Mucosa of stomach (tissue), 1 donor: ENCODE data around the gene DKKL1.

Experiments used
- H3K27me3 ChIP-seq: one replicate; pipeline ENCODE4 v1.7.0; 2013; ENCODE audit warnings: mild to moderate bottlenecking, low read length; ENCODE audit not compliant: control insufficient read depth, insufficient read depth
- H3K36me3 ChIP-seq: one replicate; pipeline ENCODE4 v1.7.0; 2013; ENCODE audit warnings: low read length; ENCODE audit not compliant: control insufficient read depth, insufficient read depth
- H3K4me1 ChIP-seq: one replicate; pipeline ENCODE4 v1.7.0; 2013; ENCODE audit warnings: mild to moderate bottlenecking, low read length; ENCODE audit not compliant: control insufficient read depth, insufficient read depth
- H3K4me3 ChIP-seq: one replicate; pipeline ENCODE4 v1.7.0; 2013; ENCODE audit warnings: low read length
- H3K9ac ChIP-seq: one replicate; pipeline ENCODE4 v1.7.0; 2013; ENCODE audit warnings: mild to moderate bottlenecking, low read length, moderate library complexity
- H3K9me3 ChIP-seq: one replicate; pipeline ENCODE4 v1.7.0; 2013; ENCODE audit warnings: mild to moderate bottlenecking, low read length, moderate library complexity; ENCODE audit not compliant: control insufficient read depth
- donor health status: Pancreatic carcinoma.

The DKKL1 gene

DNA sequence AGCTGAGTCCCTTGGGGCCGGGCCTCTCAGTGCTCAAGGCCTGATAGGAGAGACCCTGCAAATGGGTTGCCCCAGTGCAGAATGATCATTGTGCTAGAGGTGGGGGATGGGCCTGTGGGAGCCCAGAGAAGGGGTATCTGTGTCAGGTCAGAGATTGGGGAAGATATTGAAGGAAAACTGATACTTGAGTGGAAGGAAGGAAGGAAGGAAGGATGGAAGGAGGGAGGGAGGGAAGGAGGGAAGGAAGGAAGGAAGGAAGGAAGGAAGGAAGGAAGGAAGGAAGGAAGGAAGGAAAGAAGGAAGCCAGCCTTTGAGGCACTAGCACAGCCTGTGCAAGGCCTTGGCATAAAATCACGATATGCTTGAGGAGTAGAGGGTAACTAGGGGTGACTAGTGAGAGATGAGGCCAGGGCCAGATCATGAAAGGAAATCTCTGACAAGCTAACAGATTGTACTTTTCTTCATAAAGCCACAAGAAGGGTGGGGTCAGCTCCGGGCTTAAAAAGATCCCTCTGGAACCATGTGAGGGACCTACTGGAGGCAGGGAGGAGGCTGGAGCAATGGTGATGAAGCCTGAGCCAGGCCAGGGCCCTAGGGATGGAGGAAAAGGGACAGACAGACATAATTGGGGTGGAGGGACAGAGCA is 48.1 kb downstream of the DKKL1 start:
- H3K9me3 ChIP-seq, result no peaks in the 10 kb centered on the region
- peaks cover 4% of the 10 kb centered on the region for H3K27me3 ChIP-seq
- peaks cover 5% of the 10 kb centered on the region for H3K4me1 ChIP-seq
- no peak overlapping the region for H3K9ac ChIP-seq
- H3K36me3 ChIP-seq, result no peaks in the 10 kb centered on the region
- no peak overlapping the region for H3K4me3 ChIP-seq

DNA sequence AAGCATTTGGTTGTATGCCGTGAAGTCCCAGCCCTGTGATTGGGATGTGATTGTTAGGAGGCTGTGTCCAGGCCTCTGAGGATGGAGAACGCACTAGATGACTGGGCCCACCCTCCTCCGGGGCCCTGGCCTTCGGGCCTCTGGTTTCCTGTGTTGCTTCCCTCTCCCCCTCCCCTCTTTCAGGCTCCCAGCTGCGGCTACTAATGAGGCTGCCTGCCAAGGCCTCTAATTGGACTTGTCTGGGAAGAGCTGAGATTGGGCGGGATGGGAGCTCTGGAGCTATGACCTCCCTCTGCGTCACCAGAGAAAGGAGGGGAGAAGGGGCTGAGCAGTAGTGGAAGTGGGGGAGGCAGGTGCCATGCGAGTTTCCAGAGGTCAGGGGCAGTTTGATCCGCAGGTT is 49.7 kb downstream of the DKKL1 start:
- peaks cover 5% of the 10 kb centered on the region for H3K4me1 ChIP-seq
- peaks cover 14% of the 10 kb centered on the region for H3K27me3 ChIP-seq
- no peak overlapping the region for H3K4me3 ChIP-seq
- no peak overlapping the region for H3K9ac ChIP-seq
- no peaks in the 10 kb centered on the region for H3K36me3 ChIP-seq
- H3K9me3 ChIP-seq, result no peaks in the 10 kb centered on the region

DNA sequence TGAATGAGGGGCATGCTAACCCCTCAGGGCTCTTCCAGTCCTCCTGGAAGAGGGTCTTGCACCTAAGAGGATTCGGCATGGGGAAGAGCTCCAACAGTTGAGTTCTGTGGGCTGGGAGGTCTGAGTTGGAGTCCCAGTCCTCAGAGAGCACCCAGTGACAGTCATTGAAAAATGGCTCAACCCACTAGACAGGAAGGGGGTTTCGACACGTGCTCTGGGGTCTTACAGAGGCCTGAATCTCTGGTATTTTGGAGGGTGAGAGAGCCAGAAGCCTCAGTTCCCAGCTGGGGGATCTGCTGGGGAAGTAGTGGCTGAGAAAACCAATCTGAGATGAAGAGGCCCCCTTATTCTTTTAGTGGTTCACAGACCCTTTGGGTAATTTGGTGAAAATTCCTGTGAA is 50.6 kb downstream of the DKKL1 start:
- H3K27me3 ChIP-seq, result peaks cover 21% of the 10 kb centered on the region
- no peak overlapping the region for H3K4me3 ChIP-seq
- H3K9ac ChIP-seq, result no peak overlapping the region
- no peaks in the 10 kb centered on the region for H3K9me3 ChIP-seq
- no peaks in the 10 kb centered on the region for H3K36me3 ChIP-seq
- H3K4me1 ChIP-seq, result peaks cover 5% of the 10 kb centered on the region

DNA sequence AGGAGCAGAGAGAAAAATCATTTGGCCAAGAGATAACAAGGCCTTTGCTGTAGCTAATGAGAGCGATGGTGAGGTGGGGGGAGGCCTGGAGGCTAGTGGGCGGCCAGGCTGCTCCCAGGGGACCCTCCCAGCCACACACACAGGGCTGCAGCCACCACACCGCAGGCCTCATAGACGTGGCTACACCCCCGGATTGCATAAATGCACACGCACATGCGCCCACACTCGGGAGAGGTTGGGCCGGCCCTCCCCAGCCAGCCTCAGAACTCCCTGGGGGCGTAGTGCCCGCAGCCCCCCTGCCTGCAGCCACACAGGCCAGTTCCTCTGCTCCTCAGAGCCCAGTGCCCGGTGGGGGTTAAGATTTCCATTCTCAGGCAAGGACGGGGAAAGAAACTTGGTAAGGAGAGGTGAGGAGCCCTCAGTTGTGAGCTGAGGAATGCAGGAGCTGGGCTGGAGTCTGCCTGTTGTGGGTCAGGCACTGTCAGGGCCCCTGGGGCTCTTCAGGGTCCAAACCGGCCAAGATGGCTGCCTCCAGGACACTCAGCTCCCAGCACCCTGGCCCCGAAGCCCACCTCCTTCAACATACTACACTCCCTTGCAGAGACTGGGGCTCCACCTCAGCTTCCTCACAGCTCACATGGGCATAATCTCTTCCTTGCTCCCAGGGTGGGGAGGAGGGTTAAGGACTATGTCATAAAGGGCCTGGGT is 51.6 kb downstream of the DKKL1 start:
- H3K4me1 ChIP-seq, result no peaks in the 10 kb centered on the region
- H3K36me3 ChIP-seq, result no peaks in the 10 kb centered on the region
- peaks cover 31% of the 10 kb centered on the region for H3K27me3 ChIP-seq
- H3K9ac ChIP-seq, result no peak overlapping the region
- H3K4me3 ChIP-seq, result no peak overlapping the region
- H3K9me3 ChIP-seq, result no peaks in the 10 kb centered on the region

DNA sequence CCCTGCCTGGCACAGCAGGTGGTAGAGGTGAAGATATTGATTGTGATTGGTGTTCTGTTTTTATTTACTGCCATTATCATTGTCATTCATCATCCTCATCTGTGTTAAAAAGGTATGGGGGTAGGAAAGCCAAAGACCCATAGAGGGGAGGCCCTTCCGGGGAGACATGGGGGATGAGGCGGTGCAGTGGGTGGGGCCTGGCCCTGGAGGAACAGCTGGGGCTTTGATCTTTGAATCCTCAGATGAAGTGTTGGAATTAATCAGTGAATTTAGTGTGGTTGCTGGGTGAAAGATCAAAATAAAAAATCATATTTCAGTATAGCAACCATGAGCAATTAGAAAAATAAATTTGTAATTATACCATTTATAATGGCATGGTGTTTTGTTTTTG is 52.1 kb downstream of the DKKL1 start:
- Histone ChIP-seq H3K27me3 (peaks cover 36% of the 10 kb centered on the region), H3K4me3 (no peak overlapping the region), H3K9me3 (no peaks in the 10 kb centered on the region), H3K4me1 (no peaks in the 10 kb centered on the region), H3K36me3 (no peaks in the 10 kb centered on the region), H3K9ac (no peak overlapping the region)

DNA sequence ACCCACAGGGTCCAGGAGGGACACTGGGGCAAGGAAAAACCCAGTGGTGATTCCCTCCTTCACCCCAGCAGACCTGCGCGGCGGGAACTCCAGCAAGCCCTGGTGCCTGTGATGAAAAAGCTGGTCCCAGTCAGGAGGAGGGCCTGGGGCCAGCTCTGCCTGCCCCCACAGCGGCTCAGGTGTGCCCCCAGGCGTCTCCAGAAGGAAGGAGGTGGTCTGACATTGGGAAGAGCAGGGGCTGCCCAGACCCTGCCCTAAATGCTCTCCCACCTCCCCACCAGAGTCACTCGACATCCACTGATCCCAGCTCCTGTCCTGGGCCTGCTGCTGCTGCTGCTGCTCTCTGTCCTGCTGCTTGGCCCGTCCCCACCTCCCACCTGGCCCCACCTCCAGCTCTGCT is 53.4 kb downstream of the DKKL1 start:
- no peak overlapping the region for H3K9ac ChIP-seq
- H3K4me1 ChIP-seq, result peaks cover 8% of the 10 kb centered on the region
- H3K9me3 ChIP-seq, result no peaks in the 10 kb centered on the region
- peaks cover 48% of the 10 kb centered on the region for H3K27me3 ChIP-seq
- no peak overlapping the region for H3K4me3 ChIP-seq
- no peaks in the 10 kb centered on the region for H3K36me3 ChIP-seq

DNA sequence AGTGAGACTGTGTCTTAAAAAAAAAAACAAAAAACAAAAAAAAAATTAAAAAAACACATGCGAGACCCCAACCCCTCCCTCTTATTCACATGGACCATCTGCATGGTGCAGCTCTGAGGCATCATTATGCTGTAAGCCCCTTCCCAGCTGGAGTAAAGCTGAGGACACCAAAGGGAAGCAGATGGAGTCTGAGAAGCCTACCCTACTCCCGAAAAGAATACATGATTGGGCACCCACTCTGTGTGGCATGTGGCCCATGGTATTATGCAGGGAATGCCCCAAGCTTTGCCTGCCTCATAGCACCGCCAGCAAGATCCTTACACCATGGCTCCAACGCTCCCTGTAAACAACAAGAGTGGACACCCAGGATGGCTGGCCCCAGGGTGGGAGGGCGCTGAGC is 54.8 kb downstream of the DKKL1 start:
- Histone ChIP-seq H3K9me3 (no peaks in the 10 kb centered on the region), H3K4me3 (no peak overlapping the region), H3K27me3 (peaks cover 58% of the 10 kb centered on the region), H3K36me3 (no peaks in the 10 kb centered on the region), H3K4me1 (peaks cover 8% of the 10 kb centered on the region), H3K9ac (no peak overlapping the region)

DNA sequence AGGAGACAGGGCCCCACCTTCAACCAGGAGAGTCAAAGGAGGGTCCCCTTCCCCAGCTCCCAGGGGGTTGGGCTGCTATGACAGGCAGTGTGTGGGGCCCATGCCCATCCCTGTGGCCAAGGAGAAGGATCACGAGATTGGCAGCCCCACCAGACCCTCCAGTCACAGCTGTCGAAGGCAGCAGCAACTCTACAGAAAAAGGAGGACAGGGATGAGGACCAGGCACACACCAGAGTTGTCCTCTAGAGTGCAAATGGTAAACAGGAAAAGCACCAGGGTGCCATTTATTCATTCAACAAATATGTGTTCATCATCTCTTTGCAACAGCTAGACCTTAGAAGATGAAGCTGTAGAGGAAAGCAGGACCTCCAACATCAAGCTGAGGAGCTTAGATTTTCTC is 55.5 kb downstream of the DKKL1 start:
- H3K9ac ChIP-seq, result no peak overlapping the region
- peaks cover 8% of the 10 kb centered on the region for H3K4me1 ChIP-seq
- H3K4me3 ChIP-seq, result no peak overlapping the region
- H3K9me3 ChIP-seq, result no peaks in the 10 kb centered on the region
- H3K27me3 ChIP-seq, result peaks cover 65% of the 10 kb centered on the region
- no peaks in the 10 kb centered on the region for H3K36me3 ChIP-seq

DNA sequence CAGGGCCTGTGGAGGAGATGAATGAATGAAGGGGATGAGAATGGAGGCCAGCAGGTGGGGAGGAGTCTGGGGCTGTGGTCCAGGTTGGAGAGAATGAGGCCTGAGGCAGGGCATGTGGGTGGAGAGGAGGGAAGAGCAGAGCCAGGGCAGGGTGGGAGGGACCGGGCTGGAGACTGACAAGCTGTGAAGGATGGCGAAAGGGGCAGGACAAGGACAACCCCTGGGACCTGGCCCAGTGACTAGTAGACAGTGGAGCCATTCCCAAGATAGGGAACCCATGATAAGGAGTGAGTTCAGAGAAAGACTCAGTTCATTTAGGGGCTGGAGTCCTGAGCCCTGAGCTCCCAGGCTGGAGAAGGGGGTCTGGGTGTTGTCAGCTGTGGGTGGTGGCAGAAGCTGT is 56.5 kb downstream of the DKKL1 start:
- H3K27me3 ChIP-seq, result peaks cover 73% of the 10 kb centered on the region
- no peaks in the 10 kb centered on the region for H3K36me3 ChIP-seq
- H3K4me1 ChIP-seq, result peaks cover 8% of the 10 kb centered on the region
- no peak overlapping the region for H3K9ac ChIP-seq
- H3K9me3 ChIP-seq, result no peaks in the 10 kb centered on the region
- H3K4me3 ChIP-seq, result no peak overlapping the region

DNA sequence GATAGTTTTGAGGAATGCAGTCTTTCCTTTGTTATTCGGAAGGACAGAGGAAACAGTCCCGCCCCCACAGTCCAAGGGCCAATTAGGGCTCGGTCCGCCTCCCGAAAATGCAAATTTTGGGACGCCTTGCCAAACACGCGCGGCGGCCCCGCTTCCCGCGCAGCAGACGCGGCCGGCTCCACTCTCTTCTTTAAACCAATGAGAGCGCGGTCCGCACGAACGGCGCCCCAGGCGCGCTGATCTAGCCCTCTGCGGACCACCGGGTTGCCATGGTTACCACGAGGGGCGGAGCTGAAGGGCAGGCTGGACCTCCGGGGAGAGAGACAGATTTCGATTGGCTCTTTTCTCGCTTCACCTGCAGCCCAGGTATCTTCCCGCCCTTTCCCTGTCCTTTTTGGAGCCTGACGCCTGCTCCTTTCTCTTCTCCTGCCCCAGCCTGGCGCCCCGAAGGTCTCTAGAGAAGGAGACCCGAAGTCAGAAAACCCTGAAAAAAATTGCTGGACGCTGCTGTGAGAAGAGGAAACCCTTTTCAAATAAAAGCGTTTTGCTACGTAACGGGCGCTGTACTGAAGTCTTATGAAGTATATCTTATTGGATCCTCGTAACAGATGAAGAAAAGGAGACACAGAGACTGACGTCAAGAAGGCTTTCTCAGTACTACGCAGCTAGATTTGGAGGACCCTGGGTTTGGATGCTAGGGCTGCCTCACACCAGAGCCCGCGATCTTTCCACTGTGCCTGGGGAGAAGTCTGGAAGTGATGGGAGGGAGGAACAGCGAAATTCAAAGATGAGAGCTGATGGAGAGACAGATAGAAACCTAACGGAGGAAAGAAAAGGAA is 57.6 kb downstream of the DKKL1 start:
- Histone ChIP-seq H3K4me3 (no peak overlapping the region), H3K36me3 (no peaks in the 10 kb centered on the region), H3K4me1 (peaks cover 8% of the 10 kb centered on the region), H3K9ac (no peak overlapping the region), H3K9me3 (no peaks in the 10 kb centered on the region), H3K27me3 (peaks cover 84% of the 10 kb centered on the region)

DNA sequence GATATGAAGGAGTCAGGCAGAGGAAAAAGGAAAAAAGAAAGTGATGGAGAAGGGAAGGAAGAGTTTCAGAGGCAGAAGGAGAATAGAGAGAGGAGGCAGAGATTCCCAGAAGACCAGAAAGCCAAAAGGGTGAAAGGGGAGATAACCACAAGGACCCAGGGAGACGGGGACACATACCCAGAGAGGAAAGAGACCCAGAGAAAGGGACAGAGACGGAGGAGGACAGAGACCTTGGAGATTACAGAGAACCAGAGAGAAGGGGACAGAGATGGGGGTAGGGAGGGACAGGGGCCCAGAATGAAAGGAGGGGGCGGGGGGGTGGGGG is 58.2 kb downstream of the DKKL1 start:
- Histone ChIP-seq H3K36me3 (no peaks in the 10 kb centered on the region), H3K4me3 (no peak overlapping the region), H3K9me3 (no peaks in the 10 kb centered on the region), H3K27me3 (peaks cover 89% of the 10 kb centered on the region), H3K4me1 (peaks cover 8% of the 10 kb centered on the region), H3K9ac (no peak overlapping the region)

DNA sequence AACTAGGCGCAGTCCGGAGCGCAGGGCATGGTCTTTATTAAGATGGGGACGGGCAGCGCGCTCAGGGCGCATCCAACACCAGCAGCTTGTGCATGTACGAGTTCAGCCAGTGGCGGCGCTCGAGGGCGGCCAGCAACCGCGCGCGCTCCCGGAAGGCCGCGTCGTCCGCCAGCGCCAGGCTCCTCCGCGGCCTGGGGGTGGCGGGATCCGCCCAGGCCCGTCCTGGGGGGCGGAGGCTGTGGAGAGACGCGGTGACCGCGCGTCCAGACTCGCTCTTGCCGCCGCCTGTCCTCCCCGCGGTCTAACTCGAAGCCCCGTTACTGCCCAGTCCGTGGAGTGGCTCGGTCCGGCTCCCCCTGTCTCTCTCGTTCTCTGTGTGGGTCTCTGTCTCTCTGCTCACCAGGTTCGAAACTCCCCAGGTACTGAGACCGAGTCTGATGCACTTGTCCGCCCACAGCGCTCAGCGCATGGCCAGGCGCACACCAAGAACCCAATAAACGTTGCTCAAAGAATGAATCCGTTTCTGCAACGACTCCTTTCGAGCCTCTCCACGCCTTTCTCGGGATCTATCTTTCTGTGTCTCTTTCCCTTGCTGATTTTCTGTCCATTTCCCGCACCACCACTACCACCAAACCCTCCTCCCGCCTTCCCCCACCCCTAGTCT is 58.9 kb downstream of the DKKL1 start:
- Histone ChIP-seq H3K27me3 (peaks cover 90% of the 10 kb centered on the region), H3K9me3 (no peaks in the 10 kb centered on the region)

More for the DNA sequence above, 58.9 kb downstream of the DKKL1 start:
- H3K4me3 ChIP-seq, result no peak overlapping the region
- H3K4me1 ChIP-seq, result peaks cover 8% of the 10 kb centered on the region
- H3K9ac ChIP-seq, result no peak overlapping the region
- no peaks in the 10 kb centered on the region for H3K36me3 ChIP-seq
